DND-41 (cell line): ENCODE measurements around the gene ERO1A.

Source experiments
- ATAC-seq: fragments of 200-7000 bp; cut with Tn5 transposase; 3 replicates; pipeline ENCODE4 v1.9.1; 2021; ENCODE audit warnings: low read depth; ENCODE audit not compliant: insufficient read depth
- DNase-seq: peaks from one replicate; pipeline ENCODE4 v3.0.0-alpha.2; 2020
- H2AFZ ChIP-seq: 2 replicates; pipeline ENCODE4 v1.6.0; 2012; ENCODE audit warnings: low read depth, low read length
- H3K27ac ChIP-seq: 2 replicates; pipeline ENCODE4 v1.5.1; 2012; ENCODE audit warnings: low read length, inconsistent platforms
- H3K27me3 ChIP-seq: fragments of 200-600 bp; sonication (generic); 2 replicates; pipeline ENCODE4 v1.6.0; 2012; ENCODE audit warnings: low read length, mild to moderate bottlenecking, inconsistent platforms; ENCODE audit not compliant: insufficient read depth, poor library complexity
- H3K36me3 ChIP-seq: 2 replicates; pipeline ENCODE4 v1.5.1; 2012; ENCODE audit warnings: low read length, inconsistent platforms; ENCODE audit not compliant: insufficient read depth
- H3K4me1 ChIP-seq: 2 replicates; pipeline ENCODE4 v1.5.1; 2012; ENCODE audit warnings: mild to moderate bottlenecking, low read length; ENCODE audit not compliant: insufficient read depth
- H3K4me2 ChIP-seq: 2 replicates; pipeline ENCODE4 v1.6.0; 2012; ENCODE audit warnings: mild to moderate bottlenecking, moderate library complexity, low read length, inconsistent platforms; ENCODE audit not compliant: insufficient read depth
- H3K4me3 ChIP-seq, 2 experiments: fragments of 200-600 bp in 1 of 2; shearing (Covaris generic) in 1 of 2; 2 replicates each; pipeline ENCODE4 v1.5.1; 2012 to 2016; ENCODE audit warnings: inconsistent platforms in 2 of 2, low read length in 2 of 2, mild to moderate bottlenecking in 2 of 2, low read depth in 1 of 2, moderate library complexity in 1 of 2
- H3K79me2 ChIP-seq: 2 replicates; pipeline ENCODE4 v1.6.0; 2012; ENCODE audit warnings: low read length, inconsistent platforms; ENCODE audit not compliant: insufficient read depth
- H3K9ac ChIP-seq: 2 replicates; pipeline ENCODE4 v1.6.0; 2012; ENCODE audit warnings: low read depth, mild to moderate bottlenecking, inconsistent platforms, low read length, moderate library complexity
- H3K9me3 ChIP-seq: 2 replicates; pipeline ENCODE4 v1.5.1; 2012; ENCODE audit warnings: low read length, moderate library complexity, mild to moderate bottlenecking, inconsistent platforms; ENCODE audit not compliant: insufficient read depth, severe bottlenecking
- H4K20me1 ChIP-seq: 2 replicates; pipeline ENCODE4 v1.6.0; 2012; ENCODE audit warnings: low read length; ENCODE audit not compliant: insufficient read depth
- EZH2 ChIP-seq: IDR thresholded peaks from 3 replicates; pipeline ENCODE4 v1.6.1; 2012; ENCODE audit warnings: borderline replicate concordance, low read depth, mild to moderate bottlenecking, moderate library complexity, low read length, inconsistent platforms; ENCODE audit not compliant: severe bottlenecking
- TF ChIP-seq, protein P1 (sequence below): IDR thresholded peaks from 2 replicates; pipeline ENCODE4 v1.5.1; 2012; ENCODE audit warnings: borderline replicate concordance, low read length, moderate library complexity, mild to moderate bottlenecking; ENCODE audit not compliant: poor library complexity, severe bottlenecking; ENCODE audit errors: extremely low read depth

ERO1A gene

GRCh38 chr14:52618602-52619001 is 76.8 kb downstream of the ERO1A start:
- no peaks in the 10 kb centered on the region for H4K20me1 ChIP-seq
- H3K79me2 ChIP-seq = no peaks in the 10 kb centered on the region
- TF ChIP-seq EZH2 = no peak
- TF ChIP-seq, protein P1, sequence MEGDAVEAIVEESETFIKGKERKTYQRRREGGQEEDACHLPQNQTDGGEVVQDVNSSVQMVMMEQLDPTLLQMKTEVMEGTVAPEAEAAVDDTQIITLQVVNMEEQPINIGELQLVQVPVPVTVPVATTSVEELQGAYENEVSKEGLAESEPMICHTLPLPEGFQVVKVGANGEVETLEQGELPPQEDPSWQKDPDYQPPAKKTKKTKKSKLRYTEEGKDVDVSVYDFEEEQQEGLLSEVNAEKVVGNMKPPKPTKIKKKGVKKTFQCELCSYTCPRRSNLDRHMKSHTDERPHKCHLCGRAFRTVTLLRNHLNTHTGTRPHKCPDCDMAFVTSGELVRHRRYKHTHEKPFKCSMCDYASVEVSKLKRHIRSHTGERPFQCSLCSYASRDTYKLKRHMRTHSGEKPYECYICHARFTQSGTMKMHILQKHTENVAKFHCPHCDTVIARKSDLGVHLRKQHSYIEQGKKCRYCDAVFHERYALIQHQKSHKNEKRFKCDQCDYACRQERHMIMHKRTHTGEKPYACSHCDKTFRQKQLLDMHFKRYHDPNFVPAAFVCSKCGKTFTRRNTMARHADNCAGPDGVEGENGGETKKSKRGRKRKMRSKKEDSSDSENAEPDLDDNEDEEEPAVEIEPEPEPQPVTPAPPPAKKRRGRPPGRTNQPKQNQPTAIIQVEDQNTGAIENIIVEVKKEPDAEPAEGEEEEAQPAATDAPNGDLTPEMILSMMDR = no peak
- H3K9me3 ChIP-seq = no peaks in the 10 kb centered on the region
- no peak overlapping the region for H3K27ac ChIP-seq
- no peak for DNase-seq
- no peaks in the 10 kb centered on the region for H3K36me3 ChIP-seq
- ATAC-seq = no peak
- H3K9ac ChIP-seq = no peak overlapping the region
- no peaks in the 10 kb centered on the region for H3K27me3 ChIP-seq
- no peaks in the 10 kb centered on the region for H3K4me1 ChIP-seq
- H2AFZ ChIP-seq = no peak overlapping the region
- no peak overlapping the region for H3K4me2 ChIP-seq
- H3K4me3 ChIP-seq = no peak overlapping the region

GRCh38 chr14:52610187-52610586 is 85.2 kb downstream of the ERO1A start:
- no peaks in the 10 kb centered on the region for H4K20me1 ChIP-seq
- H3K27ac ChIP-seq = no peak overlapping the region
- H3K79me2 ChIP-seq = no peaks in the 10 kb centered on the region
- no peak overlapping the region for H3K4me2 ChIP-seq
- no peaks in the 10 kb centered on the region for H3K9me3 ChIP-seq
- TF ChIP-seq, protein P1 = no peak
- no peak for TF ChIP-seq EZH2
- no peaks in the 10 kb centered on the region for H3K4me1 ChIP-seq
- no peak overlapping the region for H2AFZ ChIP-seq
- no peaks in the 10 kb centered on the region for H3K27me3 ChIP-seq
- ATAC-seq (no peak), DNase-seq (no peak)
- H3K4me3 ChIP-seq = no peak overlapping the region
- no peaks in the 10 kb centered on the region for H3K36me3 ChIP-seq
- H3K9ac ChIP-seq = no peak overlapping the region

DNA sequence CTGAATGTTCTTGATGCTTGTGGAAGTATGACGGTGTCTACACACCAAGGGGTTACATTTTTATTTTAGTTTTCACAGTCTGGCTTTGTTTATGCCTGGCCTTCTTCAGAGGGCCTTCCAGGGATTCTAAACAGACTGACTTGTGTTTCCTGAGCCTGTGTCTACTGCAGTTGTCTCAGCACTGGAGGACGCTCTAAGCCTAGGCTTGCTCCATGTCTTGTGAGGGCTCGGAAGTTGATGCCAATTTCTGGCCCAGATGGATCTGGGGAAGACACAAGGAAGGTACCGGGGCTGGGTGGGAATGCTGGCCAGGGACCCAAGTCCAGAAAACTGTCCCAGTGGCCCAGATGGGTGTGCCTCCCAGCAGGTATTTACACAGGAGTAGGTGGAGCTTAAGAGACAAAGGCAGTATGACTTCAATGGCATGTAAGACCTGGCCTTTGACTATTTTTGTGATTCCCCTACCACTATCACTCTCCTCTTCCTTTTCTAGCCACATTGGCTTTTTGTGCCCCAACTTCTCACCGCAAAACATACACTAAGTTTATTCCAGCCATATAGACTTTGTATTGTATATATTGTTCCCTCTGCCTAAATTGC is 85.8 kb downstream of the ERO1A start:
- Histone ChIP-seq H4K20me1 (no peaks in the 10 kb centered on the region), H3K9ac (no peak overlapping the region), H2AFZ (no peak overlapping the region), H3K4me3 (no peak overlapping the region), H3K36me3 (no peaks in the 10 kb centered on the region), H3K27me3 (no peaks in the 10 kb centered on the region), H3K4me2 (no peak overlapping the region), H3K79me2 (no peaks in the 10 kb centered on the region), H3K4me1 (no peaks in the 10 kb centered on the region), H3K9me3 (no peaks in the 10 kb centered on the region), H3K27ac (no peak overlapping the region)
- no peak for TF ChIP-seq EZH2
- TF ChIP-seq, protein P1 = no peak
- DNase-seq (no peak), ATAC-seq (no peak)
